HL-60 (cell line): ENCODE measurements around the gene CHST11.

ENCODE experiments used
- DNase-seq, 2 experiments: peaks; one replicate each; pipeline ENCODE4 v3.0.0-alpha.2; 2010 to 2020; ENCODE audit warnings: low read depth in 1 of 2, low spot score in 1 of 2
- H3K27ac ChIP-seq: fragments of 250-450 bp; sonication (Bioruptor Pico); replicated peaks from 2 replicates; pipeline ENCODE4 v1.5.1; 2020; ENCODE audit warnings: mild to moderate bottlenecking, moderate library complexity
- H3K27me3 ChIP-seq: fragments of 250-450 bp; sonication (Bioruptor Pico); 2 replicates; pipeline ENCODE4 v1.5.1; 2021; ENCODE audit warnings: mild to moderate bottlenecking, moderate library complexity; ENCODE audit not compliant: insufficient read depth, poor library complexity, severe bottlenecking
- H3K4me3 ChIP-seq: replicated peaks from 2 replicates; pipeline ENCODE4 v1.5.1; 2011; ENCODE audit warnings: mild to moderate bottlenecking, control low read depth, low read length; ENCODE audit not compliant: insufficient read depth
- CTCF ChIP-seq: IDR thresholded peaks from one replicate; pipeline ENCODE4 v1.5.1; 2011; ENCODE audit warnings: low read length, control low read depth, inconsistent platforms; ENCODE audit not compliant: insufficient read depth
- GABPA ChIP-seq: IDR thresholded peaks from 2 replicates; pipeline ENCODE4 v1.6.1; 2012; ENCODE audit warnings: low read depth
- POLR2AphosphoS5 ChIP-seq: IDR thresholded peaks from 2 replicates; pipeline ENCODE4 v1.6.1; 2012; ENCODE audit warnings: low read depth
- REST ChIP-seq: IDR thresholded peaks from 2 replicates; pipeline ENCODE4 v1.6.1; 2012; ENCODE audit warnings: low read depth; ENCODE audit not compliant: insufficient replicate concordance
- SPI1 ChIP-seq: IDR thresholded peaks from 2 replicates; pipeline ENCODE4 v1.6.1; 2012; ENCODE audit warnings: low read depth, mild to moderate bottlenecking, borderline replicate concordance

CHST11 gene

GRCh38 chr12:104507672-104508071 is 50.9 kb downstream of the CHST11 start:
- TF ChIP-seq CTCF (no peak), REST (no peak), GABPA (no peak), SPI1 (no peak), POLR2AphosphoS5 (no peak)
- no peak overlapping the region for H3K27ac ChIP-seq
- no peak overlapping the region for H3K4me3 ChIP-seq
- no peaks in the 10 kb centered on the region for H3K27me3 ChIP-seq
- DNase-seq, result no peak

- TF ChIP-seq SPI1 (no peak), CTCF (no peak), GABPA (no peak)
- no peak for DNase-seq
- no peak overlapping the region for H3K27ac ChIP-seq
- H3K4me3 ChIP-seq, result no peak overlapping the region
- no peaks in the 10 kb centered on the region for H3K27me3 ChIP-seq
These were observed 52.2 kb downstream of the CHST11 start for GRCh38 chr12:104508752-104509446.

GRCh38 chr12:104510145-104510872 is 53.6 kb downstream of the CHST11 start:
- no peaks in the 10 kb centered on the region for H3K27me3 ChIP-seq
- DNase-seq, result no peak
- no peak overlapping the region for H3K4me3 ChIP-seq
- H3K27ac ChIP-seq, result no peak overlapping the region
- no peak for TF ChIP-seq CTCF
- no peak for TF ChIP-seq SPI1
- no peak for TF ChIP-seq REST
- TF ChIP-seq GABPA, result no peak
- TF ChIP-seq POLR2AphosphoS5, result no peak
